GM19025 (cell line): Measurements from ENCODE around the gene DGKZ.

Experiments
- ATAC-seq: cut with Tn5 transposase; IDR thresholded peaks from one replicate; pipeline ENCODE4 v1.9.1; 2021; ENCODE audit warnings: mild to moderate bottlenecking, low read depth, moderate library complexity; ENCODE audit not compliant: unreplicated experiment

Gene DGKZ

DNA sequence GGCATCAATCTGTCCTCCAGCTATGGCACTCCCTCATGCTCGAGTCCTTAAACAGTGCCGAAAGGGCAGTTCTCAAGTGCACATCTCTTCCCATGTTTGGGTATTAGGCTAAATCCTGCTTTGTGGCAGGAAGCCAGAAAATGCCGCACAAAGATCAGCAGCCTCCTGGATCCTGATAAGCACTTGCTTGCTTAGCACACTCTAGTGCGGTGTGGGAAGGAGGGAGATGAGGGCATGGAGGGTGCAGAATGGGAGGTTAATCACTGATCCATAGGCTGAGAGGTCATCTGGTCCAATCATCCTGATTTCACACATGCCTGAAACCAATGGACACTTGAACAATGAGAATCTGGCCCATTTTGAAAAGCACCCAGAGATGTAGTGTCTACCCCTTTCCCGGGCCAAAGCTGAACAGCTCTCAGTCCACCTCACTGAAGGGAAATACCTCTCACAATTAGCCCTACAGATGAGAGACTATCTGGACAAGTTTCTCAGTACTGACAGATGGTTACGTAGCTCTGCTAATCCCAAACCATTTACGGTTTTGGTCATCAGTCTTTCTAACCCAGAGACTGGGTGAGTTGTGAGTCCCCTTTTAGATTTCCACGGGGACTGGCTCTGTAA lies 74.1 kb downstream of the DGKZ start:
- ATAC-seq, result no peak

GRCh38 chr11:46422588-46422987 lies 75.3 kb downstream of the DGKZ start:
- ATAC-seq, result no peak

GRCh38 chr11:46426233-46426991 lies 79.1 kb downstream of the DGKZ start:
- no peak for ATAC-seq

- ATAC-seq, result no peak
Measured at GRCh38 chr11:46427364-46427763, 80.1 kb downstream of the DGKZ start.

DNA sequence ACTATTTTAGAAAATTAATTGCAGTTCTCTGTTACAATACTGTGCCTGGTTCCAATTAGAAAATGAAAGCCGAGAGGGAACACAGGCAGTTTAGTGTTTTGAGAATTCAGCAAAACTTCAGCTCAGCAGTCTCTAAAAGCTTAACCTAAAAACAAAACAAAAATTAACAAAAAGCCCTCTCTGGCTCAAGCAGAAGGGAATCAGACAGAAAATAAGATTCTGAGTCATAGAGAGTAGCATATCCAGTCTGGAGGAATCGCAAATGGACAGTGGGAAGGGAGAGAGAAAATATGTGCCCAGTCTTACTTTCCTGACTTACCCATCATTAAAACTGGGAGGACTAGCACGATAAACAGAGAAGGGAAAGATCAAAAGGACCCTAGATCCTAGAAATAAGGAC lies 82.5 kb downstream of the DGKZ start:
- ATAC-seq, result no peak
